Measurements from ENCODE around the gene HTT-AS. TPM values are rescaled to one million over a fixed set of nuclear protein-coding genes. Genes with fewer than 3 reads are reported as not detected.

The HTT-AS gene
- total and polyA plus RNA-seq, 2 of the 8 experiments (the other 6 are each of a cell fraction or from before 2014, with no cell fraction given), result not detected

DNA sequence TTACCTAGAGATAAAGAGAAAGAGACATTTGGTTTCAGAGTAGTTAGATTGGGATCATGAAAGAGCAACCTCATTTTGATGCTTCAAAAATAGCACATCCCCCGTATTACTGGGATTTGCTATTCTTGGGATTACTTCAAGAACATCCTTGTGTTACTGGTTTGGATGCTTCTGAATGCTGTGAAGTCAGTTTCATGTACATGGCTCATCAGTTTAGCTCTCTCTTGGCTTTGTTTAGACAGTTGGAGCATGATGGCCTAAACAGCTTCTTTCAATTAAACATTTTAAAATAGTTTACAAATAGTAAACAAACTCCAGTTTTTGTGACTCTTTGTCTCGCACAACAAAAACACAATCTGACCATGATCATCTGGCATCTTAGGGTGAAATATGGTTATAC, 24.0 kb upstream of the HTT-AS start:
- peaks cover 6 to 12% of the 10 kb centered on the region in 2 experiments for H4K20me1 ChIP-seq (replicated peaks in 1 of 2; ENCODE audit: control insufficient read depth in 1 of 2, insufficient read depth in 2 of 2, low read length in 2 of 2)
- CTCF ChIA-PET (ENCODE audit: partially characterized antibody), result interaction anchor here (1.9 kb wide), 1 partner anchor 9 kb away, joined by 5 read pairs; no protein-coding TSS in a partner anchor
- TF ChIP-seq, protein P1, sequence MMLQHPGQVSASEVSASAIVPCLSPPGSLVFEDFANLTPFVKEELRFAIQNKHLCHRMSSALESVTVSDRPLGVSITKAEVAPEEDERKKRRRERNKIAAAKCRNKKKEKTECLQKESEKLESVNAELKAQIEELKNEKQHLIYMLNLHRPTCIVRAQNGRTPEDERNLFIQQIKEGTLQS (IDR thresholded peaks at IDR 0.05; ENCODE audit: insufficient read depth, low read depth, low read length), result no peak
- TF ChIP-seq GABPA (IDR thresholded peaks at IDR 0.05; ENCODE audit: borderline replicate concordance, insufficient read depth, low read length), result no peak
- TF ChIP-seq BACH1 (IDR thresholded peaks at IDR 0.05; ENCODE audit: low read length), result no peak
- no peak for TF ChIP-seq TAF1 (IDR thresholded peaks at IDR 0.05; ENCODE audit: low read depth, low read length)
- TF ChIP-seq SIRT6 (IDR thresholded peaks at IDR 0.05; ENCODE audit: low read length), result no peak
- no peak for TF ChIP-seq MAFK (IDR thresholded peaks at IDR 0.05; ENCODE audit: low read depth, low read length)
- TF ChIP-seq CTCF (IDR thresholded peaks at IDR 0.05; ENCODE audit: control extremely low read depth in 1 of 3, insufficient read depth in 1 of 3, low read depth in 1 of 3, low read length in 3 of 3), result no peak
- TF ChIP-seq TCF12 (IDR thresholded peaks at IDR 0.05; ENCODE audit: low read depth, low read length), result no peak
- no peak for TF ChIP-seq E2F6 (IDR thresholded peaks at IDR 0.05)

More for the DNA sequence above, 24.0 kb upstream of the HTT-AS start:
- peaks cover 7 to 26% of the 10 kb centered on the region in 2 experiments; a peak in 3 of 4 replicates for H3K79me2 ChIP-seq (ENCODE audit: control insufficient read depth in 1 of 2, insufficient read depth in 2 of 2, low read length in 2 of 2)
- no peak overlapping the region for H2BK12ac ChIP-seq (ENCODE audit: low read depth, low read length)
- H2AK5ac ChIP-seq (ENCODE audit: low read depth, low read length), result no peak overlapping the region
- H3K56ac ChIP-seq (replicated peaks; ENCODE audit: insufficient read length, low read depth, low read length), result no peak overlapping the region
- H3K4me1 ChIP-seq (replicated peaks in 1 of 4; ENCODE audit: control insufficient read depth in 3 of 4, insufficient read depth in 4 of 4, low read length in 3 of 4), result no peaks in the 10 kb centered on the region
- H3K79me1 ChIP-seq (ENCODE audit: low read depth, low read length), result peaks cover 8% of the 10 kb centered on the region; the same call in 1 of the 2 replicates
- H3K23ac ChIP-seq (ENCODE audit: insufficient read length), result no peak overlapping the region
- peaks cover 0 to 13% of the 10 kb centered on the region in 2 experiments; a peak in 1 of 4 replicates for H3K9me3 ChIP-seq (ENCODE audit: insufficient read depth in 2 of 2, low read depth in 1 of 2, low read length in 1 of 2)
- no peak overlapping the region for H2BK5ac ChIP-seq (ENCODE audit: low read depth, low read length)
- H3K14ac ChIP-seq (ENCODE audit: insufficient read length), result no peak overlapping the region
- FAIRE-seq (no peak), DNase-seq (ENCODE audit: low read depth in 1 of 2, low spot score in 2 of 2) (no peak)
- no peak overlapping the region for H3K27ac ChIP-seq (ENCODE audit: low read depth, low read length)
- no peak overlapping the region for H3K9ac ChIP-seq (replicated peaks in 1 of 4; ENCODE audit: extremely low read depth in 1 of 4, low read depth in 3 of 4, low read length in 3 of 4)
- H2BK15ac ChIP-seq (ENCODE audit: low read length), result no peak overlapping the region
- H3K27me3 ChIP-seq (replicated peaks in 1 of 4; ENCODE audit: control insufficient read depth in 3 of 4, extremely low read depth in 1 of 4, insufficient read depth in 3 of 4, low read length in 3 of 4), result no peaks in the 10 kb centered on the region
- H3K4ac ChIP-seq (replicated peaks; ENCODE audit: insufficient read length, low read depth, low read length), result no peak overlapping the region
- no peak overlapping the region for H4K91ac ChIP-seq (replicated peaks; ENCODE audit: insufficient read length, low read length)
- H2BK20ac ChIP-seq (ENCODE audit: low read length), result no peak overlapping the region
- H3K23me2 ChIP-seq (ENCODE audit: low read depth, low read length), result no peaks in the 10 kb centered on the region; the same call in 1 of the 2 replicates
- no peak overlapping the region for H3K4me3 ChIP-seq (ENCODE audit: extremely low read depth in 1 of 4, insufficient read depth in 2 of 4, low read depth in 3 of 4, low read length in 4 of 4)
- H2AFZ ChIP-seq (ENCODE audit: low read length), result no peak overlapping the region
- no peak overlapping the region for H2BK120ac ChIP-seq (replicated peaks; ENCODE audit: low read depth, low read length)
- H3K18ac ChIP-seq (ENCODE audit: extremely low read depth, low read length), result no peak overlapping the region
- H3K4me2 ChIP-seq (ENCODE audit: insufficient read depth in 1 of 2, low read depth in 2 of 2, low read length in 2 of 2), result no peak overlapping the region
- peaks cover 0 to 22% (median 8%) of the 10 kb centered on the region in 4 experiments; a peak in 5 of 8 replicates for H3K36me3 ChIP-seq (ENCODE audit: control insufficient read depth in 2 of 4, insufficient read depth in 4 of 4, low read length in 3 of 4)
- 94% methylated on average over 2 of the region's 2 CpGs; no CpG with 5 or more reads in 1 of the 2 experiments for WGBS, 2 experiments (ENCODE audit: extremely low coverage in 1 of 2, insufficient coverage in 1 of 2, insufficient read length in 1 of 2, insufficient replicate concordance in 2 of 2, low coverage in 1 of 2, low lambda C conversion rate in 2 of 2, missing lambda C conversion rate in 1 of 2)
- H4K8ac ChIP-seq (ENCODE audit: extremely low read depth, insufficient read depth, low read length), result no peak overlapping the region
- POLR2A ChIA-PET (ENCODE audit: partially characterized antibody), result no interaction called here
- no peak overlapping the region for H4K5ac ChIP-seq (ENCODE audit: insufficient read length, low read depth, low read length)
